DOHH2 (cell line): ENCODE data around the gene SEC16A.
"Not testable (repeated sequence)": the region's sequence is repeated elsewhere in the genome, so short reads cannot be mapped to it uniquely, and the experiment has no call there.

Source experiments
- H3F3A ChIP-seq: fragments of 200-600 bp; sonication (generic), shearing (Covaris generic); 2 replicates; pipeline ENCODE4 v1.6.0; 2016; ENCODE audit warnings: antibody characterized with exemption, mild to moderate bottlenecking; ENCODE audit not compliant: control insufficient read depth, insufficient read depth
- H3K27ac ChIP-seq: fragments of 200-600 bp; sonication (generic); 2 replicates; pipeline ENCODE4 v1.5.1; 2014; ENCODE audit warnings: low read depth, mild to moderate bottlenecking, low read length, moderate library complexity
- H3K27me3 ChIP-seq: fragments of 200-600 bp; sonication (generic); 2 replicates; pipeline ENCODE4 v1.6.1; 2014; ENCODE audit warnings: mild to moderate bottlenecking, low read length, mixed read lengths; ENCODE audit not compliant: control insufficient read depth
- H3K36me3 ChIP-seq: fragments of 200-600 bp; sonication (generic); 2 replicates; pipeline ENCODE4 v1.6.1; 2014; ENCODE audit warnings: mild to moderate bottlenecking, low read length, moderate library complexity, mixed read lengths; ENCODE audit not compliant: control insufficient read depth
- H3K4me1 ChIP-seq: fragments of 200-600 bp; sonication (generic); 2 replicates; pipeline ENCODE4 v1.6.1; 2014; ENCODE audit warnings: mild to moderate bottlenecking, low read length, mixed read lengths; ENCODE audit not compliant: control insufficient read depth
- H3K4me2 ChIP-seq: fragments of 200-600 bp; sonication (generic); 2 replicates; pipeline ENCODE4 v1.6.0; 2014; ENCODE audit warnings: mild to moderate bottlenecking, low read length, moderate library complexity
- H3K4me3 ChIP-seq: fragments of 200-600 bp; sonication (generic); 2 replicates; pipeline ENCODE4 v1.5.1; 2014; ENCODE audit warnings: mild to moderate bottlenecking, low read length, mixed read lengths
- H3K79me2 ChIP-seq: fragments of 200-600 bp; sonication (generic); 2 replicates; pipeline ENCODE4 v1.6.1; 2014; ENCODE audit warnings: mild to moderate bottlenecking, low read length, mixed read lengths; ENCODE audit not compliant: control insufficient read depth
- H3K9me2 ChIP-seq: fragments of 200-600 bp; sonication (generic); replicated peaks from 2 replicates; pipeline ENCODE4 v1.6.1; 2014; ENCODE audit warnings: mild to moderate bottlenecking, low read length, mixed read lengths; ENCODE audit not compliant: control insufficient read depth
- H3K9me3 ChIP-seq: fragments of 200-600 bp; sonication (generic); 2 replicates; pipeline ENCODE4 v1.6.1; 2014; ENCODE audit warnings: antibody characterized with exemption, low read length, mixed read lengths; ENCODE audit not compliant: control insufficient read depth, insufficient read depth
- H4K20me1 ChIP-seq: fragments of 200-600 bp; sonication (generic); 2 replicates; pipeline ENCODE4 v1.6.0; 2014; ENCODE audit warnings: low read depth, mild to moderate bottlenecking, antibody characterized with exemption, low read length, moderate library complexity; ENCODE audit not compliant: control insufficient read depth, insufficient read depth
- EZH2phosphoT487 ChIP-seq: fragments of 200-600 bp; sonication (generic); IDR thresholded peaks from 2 replicates; pipeline ENCODE4 v1.6.1; 2017; ENCODE audit warnings: borderline replicate concordance, mild to moderate bottlenecking, antibody characterized with exemption, low read length, moderate library complexity, mixed read lengths
- TF ChIP-seq, protein P1 (sequence below): fragments of 200-600 bp; sonication (generic); IDR thresholded peaks from one replicate; pipeline ENCODE4 v1.5.1; 2014; ENCODE audit warnings: antibody characterized with exemption, mild to moderate bottlenecking, low read depth, low read length; ENCODE audit not compliant: poor library complexity, severe bottlenecking

The SEC16A gene

DNA sequence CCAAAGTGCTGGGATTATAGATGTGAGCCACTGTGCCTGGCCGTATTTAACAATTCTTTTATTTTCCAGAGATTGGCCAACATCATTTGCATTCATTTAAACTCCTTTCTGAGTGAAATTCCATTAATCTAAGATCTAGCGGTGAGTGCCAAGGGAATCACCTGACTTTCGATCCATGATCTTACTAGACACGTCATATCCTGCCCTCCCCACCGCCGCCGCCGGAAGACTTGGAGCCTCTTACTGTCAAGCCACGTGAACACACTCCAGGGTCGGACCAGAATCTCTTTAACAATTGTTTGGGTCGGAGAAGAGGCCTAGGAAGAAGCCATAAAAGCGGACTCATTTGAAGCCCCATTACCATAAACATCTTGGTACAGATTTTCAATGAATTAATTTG lies 56.1 kb downstream of the SEC16A start:
- H3K36me3 ChIP-seq, result peaks cover 64% of the 10 kb centered on the region
- TF ChIP-seq, protein P1, sequence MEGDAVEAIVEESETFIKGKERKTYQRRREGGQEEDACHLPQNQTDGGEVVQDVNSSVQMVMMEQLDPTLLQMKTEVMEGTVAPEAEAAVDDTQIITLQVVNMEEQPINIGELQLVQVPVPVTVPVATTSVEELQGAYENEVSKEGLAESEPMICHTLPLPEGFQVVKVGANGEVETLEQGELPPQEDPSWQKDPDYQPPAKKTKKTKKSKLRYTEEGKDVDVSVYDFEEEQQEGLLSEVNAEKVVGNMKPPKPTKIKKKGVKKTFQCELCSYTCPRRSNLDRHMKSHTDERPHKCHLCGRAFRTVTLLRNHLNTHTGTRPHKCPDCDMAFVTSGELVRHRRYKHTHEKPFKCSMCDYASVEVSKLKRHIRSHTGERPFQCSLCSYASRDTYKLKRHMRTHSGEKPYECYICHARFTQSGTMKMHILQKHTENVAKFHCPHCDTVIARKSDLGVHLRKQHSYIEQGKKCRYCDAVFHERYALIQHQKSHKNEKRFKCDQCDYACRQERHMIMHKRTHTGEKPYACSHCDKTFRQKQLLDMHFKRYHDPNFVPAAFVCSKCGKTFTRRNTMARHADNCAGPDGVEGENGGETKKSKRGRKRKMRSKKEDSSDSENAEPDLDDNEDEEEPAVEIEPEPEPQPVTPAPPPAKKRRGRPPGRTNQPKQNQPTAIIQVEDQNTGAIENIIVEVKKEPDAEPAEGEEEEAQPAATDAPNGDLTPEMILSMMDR, result no peak
- TF ChIP-seq EZH2phosphoT487, result no peak

DNA sequence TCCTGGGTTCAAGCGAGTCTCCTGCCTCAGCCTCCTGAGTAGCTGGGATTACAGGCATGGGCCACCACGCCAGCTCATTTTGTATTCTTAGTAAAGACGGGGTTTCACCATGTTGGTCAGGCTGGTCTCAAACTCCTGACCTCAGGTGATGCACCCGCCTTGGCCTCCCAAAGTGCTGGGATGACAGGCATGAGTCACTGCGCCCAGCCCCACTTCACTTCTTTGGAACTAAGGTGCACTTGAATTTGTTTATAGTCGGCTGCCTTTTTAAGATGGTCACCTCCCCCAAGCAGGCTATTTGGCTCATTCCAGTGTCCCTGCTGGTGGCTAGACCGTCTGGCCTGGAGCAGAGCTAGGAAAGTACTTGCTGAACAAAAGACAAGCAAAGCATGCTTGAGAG lies 57.5 kb downstream of the SEC16A start:
- not testable (repeated sequence) for H3K79me2 ChIP-seq, H3K9me2 ChIP-seq, H3K4me3 ChIP-seq, H3K27ac ChIP-seq, H3F3A ChIP-seq, H3K4me1 ChIP-seq, H4K20me1 ChIP-seq, H3K27me3 ChIP-seq, H3K9me3 ChIP-seq, H3K4me2 ChIP-seq
- peaks cover 71% of the 10 kb centered on the region for H3K36me3 ChIP-seq

More for the DNA sequence above, 56.1 kb downstream of the SEC16A start:
- H3K4me3 ChIP-seq, result no peak overlapping the region
- no peaks in the 10 kb centered on the region for H3K9me2 ChIP-seq
- no peaks in the 10 kb centered on the region for H4K20me1 ChIP-seq
- H3K9me3 ChIP-seq, result no peaks in the 10 kb centered on the region
- H3F3A ChIP-seq, result peaks cover 6% of the 10 kb centered on the region; the same call in 1 of the 2 replicates
- no peaks in the 10 kb centered on the region for H3K27me3 ChIP-seq
- no peak overlapping the region for H3K4me2 ChIP-seq
- H3K4me1 ChIP-seq, result no peaks in the 10 kb centered on the region
- no peak overlapping the region for H3K27ac ChIP-seq
- H3K79me2 ChIP-seq, result no peaks in the 10 kb centered on the region; the same call in 1 of the 2 replicates

DNA sequence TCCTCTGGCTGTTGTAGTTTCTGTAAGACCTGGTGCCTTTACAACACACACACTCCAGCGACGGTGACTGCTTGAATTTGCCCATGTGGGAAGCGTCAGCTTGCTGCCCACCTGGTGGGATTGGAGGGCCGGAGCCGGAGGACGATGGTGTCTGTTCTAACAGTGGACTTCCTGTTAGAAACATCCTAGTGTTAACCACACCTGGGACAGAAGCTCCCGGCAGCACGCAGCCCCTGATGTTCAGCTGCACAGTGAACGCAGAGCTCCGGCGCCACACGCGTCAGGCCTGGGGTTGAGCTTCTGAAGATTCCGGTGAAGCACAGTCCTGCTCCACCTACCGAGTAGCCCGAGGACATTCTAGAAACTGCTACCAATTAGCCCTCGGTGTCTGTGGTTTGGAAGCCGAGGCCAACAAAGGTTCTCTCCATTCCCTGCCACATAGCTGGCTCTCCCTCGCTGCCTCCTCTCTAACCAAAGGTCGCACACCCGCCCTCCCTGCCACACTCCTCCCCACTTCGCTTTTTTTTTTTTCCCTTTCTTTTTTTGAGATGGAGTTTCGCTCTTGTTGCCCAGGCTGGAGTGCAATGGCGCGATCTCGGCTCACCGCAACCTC lies 58.0 kb downstream of the SEC16A start:
- H3K79me2 ChIP-seq, result no peaks in the 10 kb centered on the region; the same call in 1 of the 2 replicates
- H3K4me1 ChIP-seq, result no peaks in the 10 kb centered on the region
- H3K9me3 ChIP-seq, result no peaks in the 10 kb centered on the region
- TF ChIP-seq, protein P1, result no peak
- H3K27me3 ChIP-seq, result no peaks in the 10 kb centered on the region
- no peak overlapping the region for H3K27ac ChIP-seq
- peaks cover 70% of the 10 kb centered on the region for H3K36me3 ChIP-seq
- H3K4me2 ChIP-seq, result no peak overlapping the region
- no peaks in the 10 kb centered on the region for H3K9me2 ChIP-seq
- no peaks in the 10 kb centered on the region for H4K20me1 ChIP-seq
- peaks cover 6% of the 10 kb centered on the region; the same call in 1 of the 2 replicates for H3F3A ChIP-seq
- no peak overlapping the region for H3K4me3 ChIP-seq

DNA sequence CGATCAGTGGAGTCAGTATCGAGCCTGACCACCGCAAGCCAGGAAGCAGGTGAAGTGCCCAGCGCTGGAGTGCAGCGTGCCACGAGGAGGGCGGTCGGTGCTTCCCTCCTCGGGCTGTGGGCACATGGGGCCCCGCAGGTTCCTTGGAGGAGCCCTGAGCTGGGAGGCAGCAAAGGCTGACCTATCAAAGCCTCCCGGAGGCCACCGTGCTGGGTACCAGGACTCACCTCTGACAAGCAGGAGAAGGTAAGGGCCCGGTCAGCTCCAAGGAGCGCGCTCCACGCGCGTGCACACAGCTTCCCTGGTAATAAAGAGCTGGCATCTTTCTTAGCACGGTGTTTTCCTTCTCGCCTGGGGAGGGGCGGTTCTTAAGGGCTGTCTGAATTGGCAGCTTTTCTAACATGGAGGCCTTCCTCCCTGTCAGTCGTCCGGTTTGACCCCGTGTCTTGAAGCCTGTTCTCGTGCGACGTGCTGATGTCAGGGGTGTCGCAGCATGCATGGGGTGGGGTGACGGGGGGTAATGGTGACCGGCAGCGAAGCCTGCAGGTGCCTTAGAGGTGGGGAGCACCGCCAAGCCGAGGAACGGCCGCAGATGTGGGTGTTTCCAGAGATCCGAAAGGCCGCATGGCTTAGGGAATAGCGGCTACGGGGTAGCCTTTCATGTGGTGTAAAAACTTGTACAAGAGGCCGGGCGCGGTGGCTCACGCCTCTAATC lies 59.3 kb downstream of the SEC16A start:
- H4K20me1 ChIP-seq, result no peaks in the 10 kb centered on the region
- no peaks in the 10 kb centered on the region; the same call in 1 of the 2 replicates for H3K79me2 ChIP-seq
- H3K27me3 ChIP-seq, result no peaks in the 10 kb centered on the region
- H3K4me3 ChIP-seq, result no peak overlapping the region
- no peak overlapping the region for H3K27ac ChIP-seq
- H3K4me1 ChIP-seq, result no peaks in the 10 kb centered on the region
- no peak overlapping the region for H3K4me2 ChIP-seq
- TF ChIP-seq EZH2phosphoT487, result no peak
- TF ChIP-seq, protein P1, result no peak
- no peaks in the 10 kb centered on the region for H3K9me2 ChIP-seq
- peaks cover 71% of the 10 kb centered on the region for H3K36me3 ChIP-seq
- peaks cover 4% of the 10 kb centered on the region; the same call in 1 of the 2 replicates for H3F3A ChIP-seq
- no peaks in the 10 kb centered on the region for H3K9me3 ChIP-seq
